AML-193 (cell line): ENCODE data around the gene C6orf120.

Source experiments
- DNase-seq, 2 experiments: peaks; one replicate each; lab custom pipeline; 2025; lab: John Stamatoyannopoulos, UW

C6orf120 gene

GRCh38 chr6:169701954-169702839, at the start of gene C6orf120, which contains the start of gene WDR27:
Gene C6orf120 (plus strand): TSS chr6:169702126. CDS start chr6:169702460, 334 bp downstream.
Gene WDR27 (minus strand): TSS chr6:169702029. CDS start chr6:169689005, 13,024 bp downstream.
- peak; percentile 97 to 98 for DNase-seq

- no peak for DNase-seq
Observed at GRCh38 chr6:169652896-169653295, 49.0 kb upstream of the C6orf120 start.

- no peak for DNase-seq
Observed at GRCh38 chr6:169653691-169654090, 48.2 kb upstream of the C6orf120 start.

- DNase-seq, result peak; percentile 58 to 67
Observed at GRCh38 chr6:169654598-169655391, 47.1 kb upstream of the C6orf120 start.

- DNase-seq, result no peak
Observed at GRCh38 chr6:169656546-169657283, 45.2 kb upstream of the C6orf120 start.

- no peak for DNase-seq
Observed at GRCh38 chr6:169657284-169657610, 44.7 kb upstream of the C6orf120 start.

GRCh38 chr6:169659820-169660610, 41.9 kb upstream of the C6orf120 start:
- DNase-seq, result no peak

- no peak for DNase-seq
Observed at GRCh38 chr6:169660751-169661390, 41.1 kb upstream of the C6orf120 start.

GRCh38 chr6:169661391-169661756, 40.6 kb upstream of the C6orf120 start:
- DNase-seq, result no peak

GRCh38 chr6:169663468-169663867, 38.5 kb upstream of the C6orf120 start:
- no peak for DNase-seq

- no peak for DNase-seq
Observed at GRCh38 chr6:169664227-169664626, 37.7 kb upstream of the C6orf120 start.

GRCh38 chr6:169665289-169665688, 36.6 kb upstream of the C6orf120 start:
- no peak for DNase-seq

GRCh38 chr6:169666441-169666840, 35.5 kb upstream of the C6orf120 start:
- DNase-seq, result no peak

- no peak for DNase-seq
Observed at GRCh38 chr6:169667716-169668115, 34.2 kb upstream of the C6orf120 start.

- no peak for DNase-seq
Observed at GRCh38 chr6:169668203-169668847, 33.6 kb upstream of the C6orf120 start.

GRCh38 chr6:169669147-169669546, 32.8 kb upstream of the C6orf120 start:
- DNase-seq, result no peak

GRCh38 chr6:169669889-169670288, 32.0 kb upstream of the C6orf120 start:
- DNase-seq, result no peak

- no peak for DNase-seq
Observed at GRCh38 chr6:169671563-169671962, 30.4 kb upstream of the C6orf120 start.

GRCh38 chr6:169675011-169675410, 26.9 kb upstream of the C6orf120 start:
- no peak for DNase-seq

- no peak for DNase-seq
Observed at GRCh38 chr6:169677096-169677495, 24.8 kb upstream of the C6orf120 start.
